ENCODE results near the gene SLC4A7. TPM values are rescaled to one million over a fixed set of nuclear protein-coding genes. Genes with fewer than 3 reads are reported as not detected.

SLC4A7 gene
- total and polyA plus RNA-seq, 9 of the 15 experiments (the other 6 are each of a cell fraction or from before 2014, with no cell fraction given): 1.7 to 13.6 (median 8.0) TPM

GRCh38 chr3:27451251-27451650 lies 32.9 kb downstream of the SLC4A7 start (continued):
- TF ChIP-seq NR2C1 (IDR thresholded peaks at IDR 0.05) (no peak), NR2C1 (tag; IDR thresholded peaks at IDR 0.05) (no peak), ZNF143 (CRISPR knock-in tag; IDR thresholded peaks at IDR 0.05) (no peak), REST (IDR thresholded peaks at IDR 0.05; ENCODE audit: borderline replicate concordance) (no peak), REST (CRISPR knock-in tag; IDR thresholded peaks at IDR 0.05; ENCODE audit: low read depth) (no peak), PHTF2 (CRISPR knock-in tag; IDR thresholded peaks at IDR 0.05) (no peak), TRIM24 (IDR thresholded peaks at IDR 0.05) (no peak), U2AF2 (optimal IDR thresholded peaks at IDR 0.05; ENCODE audit: low read depth, low read length) (no peak), ZNF407 (IDR thresholded peaks at IDR 0.05; ENCODE audit: low read depth) (no peak), SOX6 (IDR thresholded peaks at IDR 0.05) (no peak), SIN3A (IDR thresholded peaks at IDR 0.05; ENCODE audit: borderline replicate concordance in 2 of 2, control insufficient read depth in 1 of 2, low read depth in 2 of 2, low read length in 2 of 2) (no peak), PTRF (tag; IDR thresholded peaks at IDR 0.05) (no peak)
